Kidney (tissue), 14 donors: ENCODE results near the gene KLHDC7A. TPM values are rescaled to one million over a fixed set of nuclear protein-coding genes. Genes with fewer than 3 reads are reported as not detected.

Experiments
- DNase-seq, 5 donors: peaks; one replicate each; pipeline ENCODE4 v3.0.0-alpha.2; 2013 to 2020
- FAIRE-seq: peaks from 2 replicates; lab custom pipeline; 2012; peaks lifted over from hg19 to GRCh38; lab: Jason Lieb, UNC
- H3K27ac ChIP-seq, 2 donors: one replicate each; pipeline ENCODE4 v1.7.0; 2013; ENCODE audit warnings: low read depth in 2 of 2, low read length in 2 of 2, inconsistent platforms in 1 of 2
- H3K27me3 ChIP-seq: one replicate; pipeline ENCODE4 v1.7.1; 2013; ENCODE audit warnings: low read length, inconsistent platforms; ENCODE audit not compliant: control insufficient read depth, insufficient read depth
- H3K36me3 ChIP-seq, 3 donors: one replicate each; pipeline versions ENCODE4 v1.7.0 to v1.7.1; 2013; ENCODE audit warnings: low read length in 3 of 3, control low read depth in 1 of 3, inconsistent platforms in 1 of 3; ENCODE audit not compliant: insufficient read depth in 3 of 3, control insufficient read depth in 2 of 3
- H3K4me1 ChIP-seq, 3 donors: one replicate each; pipeline versions ENCODE4 v1.7.0 to v1.7.1; 2013; ENCODE audit warnings: low read length in 3 of 3, inconsistent platforms in 1 of 3, low read depth in 1 of 3; ENCODE audit not compliant: control insufficient read depth in 2 of 3, insufficient read depth in 2 of 3
- H3K4me3 ChIP-seq, 3 donors: one replicate each; pipeline versions ENCODE4 v1.7.0 to v1.8.1; 2013; ENCODE audit warnings: low read length in 3 of 3, control low read depth in 1 of 3, inconsistent platforms in 1 of 3
- H3K9ac ChIP-seq, 3 donors: one replicate each; pipeline versions ENCODE4 v1.7.0 to v1.7.1; 2013; ENCODE audit warnings: low read length in 3 of 3, control low read depth in 1 of 3, inconsistent platforms in 1 of 3
- H3K9me3 ChIP-seq, 3 donors: one replicate each; pipeline versions ENCODE4 v1.7.0 to v1.7.1; 2013; ENCODE audit warnings: low read length in 3 of 3, control low read depth in 1 of 3, inconsistent platforms in 1 of 3; ENCODE audit not compliant: control insufficient read depth in 2 of 3, insufficient read depth in 1 of 3
- CTCF ChIP-seq: IDR thresholded peaks from 3 replicates; pipeline ENCODE4 v1.5.1; 2012; ENCODE audit warnings: mild to moderate bottlenecking, moderate library complexity, borderline replicate concordance; ENCODE audit not compliant: insufficient read depth; ENCODE audit errors: extremely low read depth
- intact Hi-C: fragments of 100-400 bp; cut with DNase I; formaldehyde crosslinking; loops from one replicate; pipeline ENCODE4 v1.11.1; 2022
- polyA plus RNA-seq: library from polyadenylated mRNA; stranded (reverse); fragments of 350-450 nt; fragmentation: Illumina TruSeq; extraction: RNeasy Lipid Tissue Mini Kit (QIAGEN cat#74804); gene quantifications from one replicate; pipeline ENCODE4 v1.2.3, GENCODE V29; 2014; ENCODE audit warnings: low read depth, low replicate concordance; ENCODE audit not compliant: insufficient read depth
- total RNA-seq: library from RNA; stranded (reverse); fragmentation: NEBNext Ultra II Directional; extraction: Animal tissue kit (Norgen Biotek cat#: 25700); gene quantifications from one replicate; pipeline ENCODE4 v1.2.1, GENCODE V29; 2021
- donor health status: control.
- donor health status: control.
- donor health status: control.
- donor health status: control.
- donor health status: control.
- donor health status: DM: yes; HTN: yes; CAD: no.
- donor health status: Normal renal cell carcinoma (clear cell type).

KLHDC7A gene
- total and polyA plus RNA-seq, 2 donors from 2014 or later, result 25.8 to 28.0 TPM

GRCh38 chr1:18531503-18531845 is 50.7 kb downstream of the KLHDC7A start:
- no peak overlapping the region for H3K4me3 ChIP-seq
- H3K27me3 ChIP-seq, result no peaks in the 10 kb centered on the region
- H3K4me1 ChIP-seq, result no peaks in the 10 kb centered on the region
- intact Hi-C loops, result no loop called here
- no peak for DNase-seq
- no peak overlapping the region for H3K9ac ChIP-seq
- no peak overlapping the region for H3K27ac ChIP-seq
- no peak for FAIRE-seq
- no peaks in the 10 kb centered on the region for H3K36me3 ChIP-seq
- H3K9me3 ChIP-seq, result no peaks in the 10 kb centered on the region
- TF ChIP-seq CTCF, result no peak

- TF ChIP-seq CTCF, result no peak
- FAIRE-seq (no peak), DNase-seq (peak in 2 of 5 donors; percentile 1 to 10)
- Histone ChIP-seq H3K27me3 (no peaks in the 10 kb centered on the region), H3K4me3 (no peak overlapping the region), H3K36me3 (no peaks in the 10 kb centered on the region), H3K4me1 (no peaks in the 10 kb centered on the region), H3K9me3 (no peaks in the 10 kb centered on the region), H3K27ac (no peak overlapping the region), H3K9ac (no peak overlapping the region)
- intact Hi-C loops, result no loop called here
These were observed 51.9 kb downstream of the KLHDC7A start for GRCh38 chr1:18532390-18533170.

GRCh38 chr1:18533259-18533658 is 52.5 kb downstream of the KLHDC7A start:
- H3K27ac ChIP-seq, result no peak overlapping the region
- intact Hi-C loops, result no loop called here
- no peak for TF ChIP-seq CTCF
- no peak overlapping the region for H3K4me3 ChIP-seq
- FAIRE-seq (no peak), DNase-seq (no peak)
- H3K9me3 ChIP-seq, result no peaks in the 10 kb centered on the region
- H3K4me1 ChIP-seq, result no peaks in the 10 kb centered on the region
- H3K36me3 ChIP-seq, result no peaks in the 10 kb centered on the region
- no peaks in the 10 kb centered on the region for H3K27me3 ChIP-seq
- H3K9ac ChIP-seq, result no peak overlapping the region
